T-helper 17 cell (primary cell): ENCODE measurements around the gene NBEAL2. TPM values are rescaled to one million over a fixed set of nuclear protein-coding genes. Genes with fewer than 3 reads are reported as not detected.

Experiments
- ATAC-seq: fragments of 150-1000 bp; cut with Tn5 transposase; 2 replicates; pipeline ENCODE4 v1.10.0; 2021; ENCODE audit warnings: mild to moderate bottlenecking, moderate library complexity
- DNase-seq, 3 donors: peaks; one replicate each; pipeline versions ENCODE4 v3.0.0 to v3.0.0-alpha.2; 2020 to 2021
- H3K9me3 ChIP-seq: one replicate; pipeline ENCODE4 v1.7.0; 2013; ENCODE audit warnings: low read length, mild to moderate bottlenecking; ENCODE audit not compliant: control insufficient read depth, poor library complexity, severe bottlenecking
- H3K27ac Mint-ChIP-seq: one replicate; pipeline ENCODE4 v1.8.0; 2022; ENCODE audit warnings: mild to moderate bottlenecking, moderate library complexity, mixed read lengths
- H3K27me3 Mint-ChIP-seq: one replicate; pipeline ENCODE4 v1.8.0; 2022; ENCODE audit warnings: mixed read lengths
- H3K36me3 Mint-ChIP-seq: one replicate; pipeline ENCODE4 v1.8.0; 2022; ENCODE audit warnings: low read depth, mixed read lengths
- H3K4me1 Mint-ChIP-seq: one replicate; pipeline ENCODE4 v1.8.0; 2022; ENCODE audit warnings: mild to moderate bottlenecking, mixed read lengths
- H3K4me3 Mint-ChIP-seq: one replicate; pipeline ENCODE4 v1.8.0; 2022; ENCODE audit warnings: mild to moderate bottlenecking, moderate library complexity, mixed read lengths
- total RNA-seq, 4 donors: library from RNA in 2 of 4; stranded (reverse) in 2 of 4; gene quantifications; one replicate each; pipeline ENCODE4 v1.2.3 and lab custom pipeline; 2022 to 2026

Gene NBEAL2
- total RNA-seq, 2 donors from 2014 or later = 285 to 303 TPM

- Mint-ChIP-seq H3K27me3 (no peaks in the 10 kb centered on the region), H3K27ac (peak overlapping the region; percentile 100)
- peak; percentile 84 for ATAC-seq
Measured at GRCh38 chr3:46947981-46948791, 31.3 kb upstream of the NBEAL2 start.

GRCh38 chr3:46948830-46949671 lies 30.4 kb upstream of the NBEAL2 start:
- no peak for DNase-seq
- H3K9me3 ChIP-seq = no peaks in the 10 kb centered on the region
- Mint-ChIP-seq H3K27me3 (no peaks in the 10 kb centered on the region), H3K4me3 (peak overlapping the region; percentile 91), H3K27ac (peak overlapping the region; percentile 100), H3K4me1 (peaks cover 83% of the 10 kb centered on the region), H3K36me3 (peaks cover 4% of the 10 kb centered on the region)
- ATAC-seq = no peak

More at GRCh38 chr3:46947981-46948791, 31.3 kb upstream of the NBEAL2 start:
- H3K4me3 Mint-ChIP-seq = peak overlapping the region; percentile 91
- H3K4me1 Mint-ChIP-seq = peaks cover 76% of the 10 kb centered on the region
- DNase-seq = peak; percentile 58 to 84 (median 69)
- H3K9me3 ChIP-seq = no peaks in the 10 kb centered on the region
- peaks cover 4% of the 10 kb centered on the region for H3K36me3 Mint-ChIP-seq

GRCh38 chr3:46950177-46950576 lies 29.3 kb upstream of the NBEAL2 start:
- no peaks in the 10 kb centered on the region for H3K27me3 Mint-ChIP-seq

GRCh38 chr3:46950650-46951241 lies 28.7 kb upstream of the NBEAL2 start:
- no peaks in the 10 kb centered on the region for H3K9me3 ChIP-seq
- H3K4me3 Mint-ChIP-seq = no peak overlapping the region
- peak overlapping the region; percentile 100 for H3K27ac Mint-ChIP-seq

More at GRCh38 chr3:46950177-46950576, 29.3 kb upstream of the NBEAL2 start:
- Mint-ChIP-seq H3K27ac (peak overlapping the region; percentile 100), H3K4me1 (peaks cover 84% of the 10 kb centered on the region), H3K4me3 (peak overlapping the region; percentile 77), H3K36me3 (peaks cover 2% of the 10 kb centered on the region)
- no peaks in the 10 kb centered on the region for H3K9me3 ChIP-seq
- DNase-seq (no peak), ATAC-seq (no peak)

GRCh38 chr3:46952813-46953212 lies 26.7 kb upstream of the NBEAL2 start:
- H3K9me3 ChIP-seq = no peaks in the 10 kb centered on the region
- H3K36me3 Mint-ChIP-seq = peaks cover 2% of the 10 kb centered on the region
- no peak for ATAC-seq
- no peak for DNase-seq
- H3K4me1 Mint-ChIP-seq = peaks cover 76% of the 10 kb centered on the region
- no peaks in the 10 kb centered on the region for H3K27me3 Mint-ChIP-seq
- peak overlapping the region; percentile 96 for H3K27ac Mint-ChIP-seq
- peak overlapping the region; percentile 86 for H3K4me3 Mint-ChIP-seq

More at GRCh38 chr3:46950650-46951241, 28.7 kb upstream of the NBEAL2 start:
- ATAC-seq (no peak), DNase-seq (no peak)
- Mint-ChIP-seq H3K27me3 (no peaks in the 10 kb centered on the region), H3K4me1 (peaks cover 83% of the 10 kb centered on the region), H3K36me3 (peaks cover 2% of the 10 kb centered on the region)

GRCh38 chr3:46953234-46954010 lies 26.0 kb upstream of the NBEAL2 start:
- Mint-ChIP-seq H3K4me3 (peak overlapping the region; percentile 86), H3K4me1 (peaks cover 75% of the 10 kb centered on the region), H3K27me3 (no peaks in the 10 kb centered on the region), H3K27ac (peak overlapping the region; percentile 96), H3K36me3 (peaks cover 2% of the 10 kb centered on the region)
- H3K9me3 ChIP-seq = no peaks in the 10 kb centered on the region
- DNase-seq (no peak), ATAC-seq (peak; percentile 68)

- Mint-ChIP-seq H3K36me3 (no peaks in the 10 kb centered on the region), H3K27me3 (no peaks in the 10 kb centered on the region), H3K4me1 (peaks cover 75% of the 10 kb centered on the region), H3K27ac (peak overlapping the region; percentile 96), H3K4me3 (peak overlapping the region; percentile 86)
- ATAC-seq (no peak), DNase-seq (no peak)
- no peaks in the 10 kb centered on the region for H3K9me3 ChIP-seq
Measured at GRCh38 chr3:46954178-46954577, 25.3 kb upstream of the NBEAL2 start.

- no peak for ATAC-seq
- H3K4me1 Mint-ChIP-seq = peaks cover 79% of the 10 kb centered on the region
Measured at GRCh38 chr3:46955157-46955556, 24.3 kb upstream of the NBEAL2 start.

GRCh38 chr3:46955801-46956259 lies 23.6 kb upstream of the NBEAL2 start:
- no peaks in the 10 kb centered on the region for H3K9me3 ChIP-seq
- H3K4me1 Mint-ChIP-seq = peaks cover 82% of the 10 kb centered on the region
- H3K36me3 Mint-ChIP-seq = no peaks in the 10 kb centered on the region
- ATAC-seq (no peak), DNase-seq (no peak)
- peak overlapping the region; percentile 96 for H3K27ac Mint-ChIP-seq
- no peaks in the 10 kb centered on the region for H3K27me3 Mint-ChIP-seq
- H3K4me3 Mint-ChIP-seq = peak overlapping the region; percentile 80

More at GRCh38 chr3:46955157-46955556, 24.3 kb upstream of the NBEAL2 start:
- no peaks in the 10 kb centered on the region for H3K9me3 ChIP-seq
- H3K4me3 Mint-ChIP-seq = peak overlapping the region; percentile 80
- DNase-seq = no peak
- H3K27me3 Mint-ChIP-seq = no peaks in the 10 kb centered on the region
- no peaks in the 10 kb centered on the region for H3K36me3 Mint-ChIP-seq
- peak overlapping the region; percentile 96 for H3K27ac Mint-ChIP-seq

GRCh38 chr3:46957092-46957820 lies 22.2 kb upstream of the NBEAL2 start:
- no peaks in the 10 kb centered on the region for H3K36me3 Mint-ChIP-seq
- peaks cover 83% of the 10 kb centered on the region for H3K4me1 Mint-ChIP-seq
- no peaks in the 10 kb centered on the region for H3K27me3 Mint-ChIP-seq
- no peak for ATAC-seq
- H3K9me3 ChIP-seq = no peaks in the 10 kb centered on the region
- H3K4me3 Mint-ChIP-seq = peak overlapping the region; percentile 25
- peak overlapping the region; percentile 96 for H3K27ac Mint-ChIP-seq
- DNase-seq = no peak

GRCh38 chr3:46958467-46959160 lies 20.9 kb upstream of the NBEAL2 start:
- ATAC-seq (no peak), DNase-seq (no peak)
- Mint-ChIP-seq H3K36me3 (no peaks in the 10 kb centered on the region), H3K4me1 (peaks cover 77% of the 10 kb centered on the region), H3K27me3 (no peaks in the 10 kb centered on the region), H3K27ac (peak overlapping the region; percentile 96), H3K4me3 (peak overlapping the region; percentile 86)
- no peaks in the 10 kb centered on the region for H3K9me3 ChIP-seq
